GM19463 (cell line): ENCODE measurements around the gene ZNF462.

Source experiments
- ATAC-seq: cut with Tn5 transposase; IDR thresholded peaks from one replicate; pipeline ENCODE4 v1.9.1; 2021; ENCODE audit warnings: mild to moderate bottlenecking, moderate library complexity; ENCODE audit not compliant: unreplicated experiment

Gene ZNF462

GRCh38 chr9:107049046-107049802, 186.3 kb downstream of the ZNF462 start:
- ATAC-seq = no peak

GRCh38 chr9:107049803-107050184, 186.8 kb downstream of the ZNF462 start:
- ATAC-seq = no peak

GRCh38 chr9:107051392-107051791, 188.4 kb downstream of the ZNF462 start:
- no peak for ATAC-seq

GRCh38 chr9:107054146-107054545, 191.2 kb downstream of the ZNF462 start:
- ATAC-seq = no peak

- ATAC-seq = no peak
Observed at GRCh38 chr9:107059220-107059619, 196.3 kb downstream of the ZNF462 start.

GRCh38 chr9:107060062-107060461, 197.1 kb downstream of the ZNF462 start:
- ATAC-seq = no peak
